ENCODE measurements around the gene SSTR3.

DNA sequence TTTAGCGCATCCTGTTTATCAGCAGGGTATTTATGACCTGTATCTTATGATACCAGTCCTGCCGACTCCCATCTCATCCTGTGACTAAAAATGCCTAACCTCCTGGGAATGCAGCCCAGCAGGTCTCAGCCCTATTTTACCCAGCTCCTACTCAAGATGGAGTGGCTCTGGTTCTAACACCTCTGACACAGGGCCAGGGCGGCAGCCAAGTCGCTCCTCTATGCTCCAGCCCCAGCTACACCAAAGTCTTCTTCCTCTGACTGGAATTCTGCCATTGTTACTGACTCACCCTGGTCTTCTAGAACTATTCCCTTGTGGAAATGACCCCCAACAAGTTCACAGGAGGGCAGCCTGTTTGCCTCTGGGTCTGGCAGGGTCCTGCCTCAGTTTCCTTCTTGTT, 16.4 kb downstream of the SSTR3 start:
- TF ChIP-seq CTCF (IDR thresholded peaks at IDR 0.05; ENCODE audit: low read depth, low read length) (no peak), EZH2phosphoT487 (IDR thresholded peaks at IDR 0.05; ENCODE audit: low read depth) (no peak)

Measured in OCI-LY3 (cell line).